HG03442 (cell line): Measurements from ENCODE around the gene NAT16.
"Not testable (repeated sequence)": the region's sequence is repeated elsewhere in the genome, so short reads cannot be mapped to it uniquely, and the experiment has no call there.

ENCODE experiments used
- ATAC-seq: cut with Tn5 transposase; IDR thresholded peaks from one replicate; pipeline ENCODE4 v1.9.1; 2021; ENCODE audit warnings: mild to moderate bottlenecking, moderate library complexity; ENCODE audit not compliant: unreplicated experiment

The NAT16 gene

GRCh38 chr7:101161692-101162471 is 18.2 kb downstream of the NAT16 start:
- no peak for ATAC-seq

GRCh38 chr7:101160910-101161309 is 19.2 kb downstream of the NAT16 start:
- no peak for ATAC-seq

- no peak for ATAC-seq
Observed at GRCh38 chr7:101159696-101160674, 20.1 kb downstream of the NAT16 start.

GRCh38 chr7:101156866-101157589 is 23.1 kb downstream of the NAT16 start:
- no peak for ATAC-seq

GRCh38 chr7:101156277-101156676 is 23.8 kb downstream of the NAT16 start:
- ATAC-seq = no peak

GRCh38 chr7:101155303-101155702 is 24.8 kb downstream of the NAT16 start:
- no peak for ATAC-seq

- peak; percentile 21 for ATAC-seq
Observed at GRCh38 chr7:101154693-101155102, 25.4 kb downstream of the NAT16 start.

- ATAC-seq = peak; percentile 68
Observed at GRCh38 chr7:101153969-101154692, 26.0 kb downstream of the NAT16 start, which contains the start of gene AP1S1. Gene AP1S1, plus strand, starts transcription at chr7:101154476. Its CDS starts 39 bp downstream, at chr7:101154515.

GRCh38 chr7:101151908-101152651 is 28.0 kb downstream of the NAT16 start:
- no peak for ATAC-seq

GRCh38 chr7:101140746-101141382 is 39.2 kb downstream of the NAT16 start:
- no peak for ATAC-seq

- no peak for ATAC-seq
Observed at GRCh38 chr7:101140339-101140699, 39.8 kb downstream of the NAT16 start.

GRCh38 chr7:101138213-101138870 is 41.8 kb downstream of the NAT16 start:
- peak; percentile 76 for ATAC-seq

- ATAC-seq = no peak
Observed at GRCh38 chr7:101137651-101138212, 42.4 kb downstream of the NAT16 start.

GRCh38 chr7:101134399-101134980 is 45.6 kb downstream of the NAT16 start:
- ATAC-seq = no peak

- ATAC-seq = no peak
Observed at GRCh38 chr7:101133621-101134398, 46.3 kb downstream of the NAT16 start.

GRCh38 chr7:101132626-101133600 is 47.2 kb downstream of the NAT16 start:
- not testable (repeated sequence) for ATAC-seq
